Transverse colon (tissue), 4 donors: Measurements from ENCODE around the gene ZNF726. TPM values are rescaled to one million over a fixed set of nuclear protein-coding genes. Genes with fewer than 3 reads are reported as not detected.

ENCODE experiments used
- DNase-seq: peaks from one replicate; pipeline ENCODE4 v3.0.0-alpha.2; 2019
- H3K27ac ChIP-seq, 4 donors: fragments of 200-600 bp; sonication (generic); 2 replicates each; pipeline ENCODE4 v1.5.1; 2016 to 2018; ENCODE audit warnings: inconsistent platforms in 4 of 4
- H3K27me3 ChIP-seq: fragments of 200-600 bp; sonication (generic); 2 replicates; pipeline ENCODE4 v1.5.1; 2017; ENCODE audit warnings: inconsistent platforms
- H3K36me3 ChIP-seq, 4 donors: fragments of 200-600 bp; sonication (generic); 2 replicates each; pipeline ENCODE4 v1.5.1; 2017 to 2019; ENCODE audit warnings: inconsistent platforms in 4 of 4
- H3K4me1 ChIP-seq, 4 donors: fragments of 200-600 bp; sonication (generic); 2 replicates each; pipeline ENCODE4 v1.5.1; 2017 to 2020; ENCODE audit warnings: inconsistent platforms in 4 of 4
- H3K4me3 ChIP-seq, 4 donors: fragments of 200-600 bp; sonication (generic); 1 replicate in 1 of 4; 2 replicates in 3 of 4; pipeline versions ENCODE4 v1.5.1 to v1.6.1; 2017 to 2019; ENCODE audit warnings: inconsistent platforms in 4 of 4
- H3K9me3 ChIP-seq, 2 donors: fragments of 200-600 bp; sonication (generic); 2 replicates each; pipeline ENCODE4 v1.5.1; 2017 to 2019; ENCODE audit warnings: inconsistent platforms in 2 of 2
- EP300 ChIP-seq: sonication (generic); formaldehyde crosslinking; IDR thresholded peaks from one replicate; pipeline ENCODE4 v1.6.1; 2017; ENCODE audit warnings: antibody characterized with exemption, low read depth
- POLR2A ChIP-seq: fragments of 450-650 bp; IDR thresholded peaks from one replicate; pipeline ENCODE4 v1.6.1; 2016; ENCODE audit warnings: antibody characterized with exemption, mild to moderate bottlenecking, moderate library complexity
- POLR2AphosphoS5 ChIP-seq, 3 donors: sonication (generic); formaldehyde crosslinking; IDR thresholded peaks; one replicate each; pipeline ENCODE4 v1.6.1; 2016; ENCODE audit warnings: antibody characterized with exemption in 3 of 3
- WGBS, 2 donors: methylation state at CpG; one replicate each; pipeline ENCODE4 v1.1.5; 2018; ENCODE audit warnings: low coverage in 1 of 2; 5-methylcytosine and 5-hydroxymethylcytosine counted together
- in situ Hi-C, 4 donors: fragments of 200-750 bp; cut with MboI; loops; one replicate each; pipeline versions ENCODE4 v1.15.0 to v1.15.1; 2017; ENCODE audit warnings: low sequenced_read_pairs in 3 of 4, low pct_ligation_motif_present in 1 of 4, low pct_unique_long_range_greater_than_20kb in 1 of 4
- intact Hi-C: fragments of 100-400 bp; cut with DNase I; formaldehyde crosslinking; loops from one replicate; pipeline ENCODE4 v1.15.1; 2023; ENCODE audit warnings: low total_unique reads
- total RNA-seq, 4 donors: library from RNA; depleted of rRNA; stranded (reverse); fragments of >200 nt; gene quantifications; one replicate each; pipeline ENCODE4 v1.1.0, GENCODE V29; 2016
- TF ChIP-seq, protein P1 (sequence below), 5 experiments: fragments of 200-600 bp in 3 of 5; fragments of 450-650 bp in 2 of 5; sonication (generic) in 3 of 5; IDR thresholded peaks; 1 replicate in 2 of 5; 2 replicates in 3 of 5; pipeline ENCODE4 v1.5.1; 2016 to 2017; ENCODE audit warnings: antibody characterized with exemption in 5 of 5, inconsistent platforms in 3 of 5, mild to moderate bottlenecking in 2 of 5, moderate library complexity in 1 of 5

Gene ZNF726
- total RNA-seq, 4 donors from 2014 or later: 1.6 to 5.3 (median 1.9) TPM; not detected in 1

DNA sequence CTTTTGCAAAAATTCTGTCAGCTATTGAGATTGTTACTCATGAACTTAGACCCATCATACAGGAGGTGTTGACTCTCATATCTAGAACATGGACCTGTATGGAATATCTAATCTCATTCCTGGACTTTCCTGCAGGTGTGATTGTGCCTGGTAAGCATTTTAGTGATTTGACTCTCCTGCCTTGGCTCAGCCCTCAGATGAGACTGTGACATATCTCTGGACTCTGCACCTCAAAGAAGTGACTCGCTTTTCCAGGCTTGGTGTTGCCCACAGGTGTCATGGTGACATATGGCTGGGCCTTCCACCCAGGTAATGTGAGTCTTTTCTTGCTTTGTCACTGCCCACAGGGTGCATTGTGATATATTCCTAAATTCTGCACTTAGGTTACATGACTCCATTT lies 17.8 kb upstream of the ZNF726 start:
- Histone ChIP-seq H3K36me3 (no peaks in the 10 kb centered on the region), H3K27me3 (no peaks in the 10 kb centered on the region), H3K9me3 (no peaks in the 10 kb centered on the region), H3K4me3 (no peak overlapping the region), H3K4me1 (no peaks in the 10 kb centered on the region), H3K27ac (no peak overlapping the region)
- intact Hi-C loops (no loop called here), in situ Hi-C loops (no loop called here)
- DNase-seq: no peak
- WGBS, 2 donors: 75 to 83% methylated on average over 1 of the region's 1 CpG
- TF ChIP-seq, protein P1, sequence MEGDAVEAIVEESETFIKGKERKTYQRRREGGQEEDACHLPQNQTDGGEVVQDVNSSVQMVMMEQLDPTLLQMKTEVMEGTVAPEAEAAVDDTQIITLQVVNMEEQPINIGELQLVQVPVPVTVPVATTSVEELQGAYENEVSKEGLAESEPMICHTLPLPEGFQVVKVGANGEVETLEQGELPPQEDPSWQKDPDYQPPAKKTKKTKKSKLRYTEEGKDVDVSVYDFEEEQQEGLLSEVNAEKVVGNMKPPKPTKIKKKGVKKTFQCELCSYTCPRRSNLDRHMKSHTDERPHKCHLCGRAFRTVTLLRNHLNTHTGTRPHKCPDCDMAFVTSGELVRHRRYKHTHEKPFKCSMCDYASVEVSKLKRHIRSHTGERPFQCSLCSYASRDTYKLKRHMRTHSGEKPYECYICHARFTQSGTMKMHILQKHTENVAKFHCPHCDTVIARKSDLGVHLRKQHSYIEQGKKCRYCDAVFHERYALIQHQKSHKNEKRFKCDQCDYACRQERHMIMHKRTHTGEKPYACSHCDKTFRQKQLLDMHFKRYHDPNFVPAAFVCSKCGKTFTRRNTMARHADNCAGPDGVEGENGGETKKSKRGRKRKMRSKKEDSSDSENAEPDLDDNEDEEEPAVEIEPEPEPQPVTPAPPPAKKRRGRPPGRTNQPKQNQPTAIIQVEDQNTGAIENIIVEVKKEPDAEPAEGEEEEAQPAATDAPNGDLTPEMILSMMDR (IDR thresholded peaks at IDR 0.05): no peak
- TF ChIP-seq EP300 (no peak), POLR2AphosphoS5 (IDR thresholded peaks at IDR 0.05) (no peak), POLR2A (no peak)

DNA sequence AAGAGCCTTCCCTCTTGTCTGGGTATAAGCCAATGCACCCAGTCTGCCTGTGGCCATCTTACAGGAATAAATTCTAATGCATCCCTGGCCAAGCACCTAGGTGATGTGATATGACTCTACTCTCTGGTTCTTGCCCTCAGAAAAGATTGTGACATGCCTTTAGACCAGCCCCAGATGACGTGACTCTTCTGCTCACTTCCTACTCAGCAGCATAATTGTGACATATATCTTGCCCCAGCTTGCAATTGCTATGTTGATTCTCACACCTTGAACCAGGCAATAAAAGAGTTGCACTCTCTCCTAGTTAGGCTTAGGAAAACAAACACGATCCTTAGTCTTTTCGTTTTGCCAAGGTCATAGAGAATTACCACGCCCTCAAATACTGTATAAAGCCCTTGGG lies 13.3 kb upstream of the ZNF726 start:
- no peaks in the 10 kb centered on the region for H3K27me3 ChIP-seq
- H3K4me3 ChIP-seq: no peak overlapping the region
- H3K27ac ChIP-seq: peak overlapping the region in 1 of 4 donors; percentile 39
- H3K4me1 ChIP-seq: no peaks in the 10 kb centered on the region
- DNase-seq: no peak
- intact Hi-C loops: no loop called here
- in situ Hi-C loops: no loop called here
- no peaks in the 10 kb centered on the region for H3K36me3 ChIP-seq
- WGBS, 2 donors: 50 to 63% methylated on average over 3 to 4 of the region's 4 CpGs
- H3K9me3 ChIP-seq: peaks cover 12 to 19% of the 10 kb centered on the region in 2 donors
- TF ChIP-seq POLR2A (no peak), EP300 (no peak), POLR2AphosphoS5 (IDR thresholded peaks at IDR 0.05) (no peak)
- TF ChIP-seq, protein P1 (IDR thresholded peaks at IDR 0.05): no peak

- H3K9me3 ChIP-seq: peaks cover 12 to 19% of the 10 kb centered on the region in 2 donors
- no peak for DNase-seq
- no peaks in the 10 kb centered on the region for H3K4me1 ChIP-seq
- H3K27me3 ChIP-seq: no peaks in the 10 kb centered on the region
- intact Hi-C loops (no loop called here), in situ Hi-C loops (no loop called here)
- no peak overlapping the region for H3K4me3 ChIP-seq
- H3K27ac ChIP-seq: no peak overlapping the region
- TF ChIP-seq, protein P1 (IDR thresholded peaks at IDR 0.05): no peak
- TF ChIP-seq EP300 (no peak), POLR2AphosphoS5 (IDR thresholded peaks at IDR 0.05) (no peak), POLR2A (no peak)
- WGBS, 2 donors: 24 to 61% methylated on average over 2 to 3 of the region's 3 CpGs
- no peaks in the 10 kb centered on the region for H3K36me3 ChIP-seq
Observed at GRCh38 chr19:23904406-23904805, 10.3 kb upstream of the ZNF726 start.

GRCh38 chr19:23905771-23906170 lies 8.9 kb upstream of the ZNF726 start:
- DNase-seq: no peak
- H3K9me3 ChIP-seq: peaks cover 12 to 19% of the 10 kb centered on the region in 2 donors
- WGBS, 2 donors: 60 to 64% methylated on average over 1 to 4 of the region's 4 CpGs
- intact Hi-C loops: no loop called here
- no peak overlapping the region for H3K27ac ChIP-seq
- no peak overlapping the region for H3K4me3 ChIP-seq
- in situ Hi-C loops: no loop called here
- TF ChIP-seq POLR2A (no peak), EP300 (no peak), POLR2AphosphoS5 (IDR thresholded peaks at IDR 0.05) (no peak)
- TF ChIP-seq, protein P1 (IDR thresholded peaks at IDR 0.05): no peak
- no peaks in the 10 kb centered on the region for H3K27me3 ChIP-seq
- H3K36me3 ChIP-seq: no peaks in the 10 kb centered on the region
- no peaks in the 10 kb centered on the region for H3K4me1 ChIP-seq
